NCI-H2196 treated with DMSO at 0.1 percent for 48 hours (cell line): Measurements from ENCODE around the gene FLACC1.
"Not testable (repeated sequence)": the region's sequence is repeated elsewhere in the genome, so short reads cannot be mapped to it uniquely, and the experiment has no call there.

Source experiments
- DNase-seq: peaks from one replicate; lab custom pipeline; 2025; ENCODE audit not compliant: unreplicated experiment; lab: John Stamatoyannopoulos, UW

FLACC1 gene

GRCh38 chr2:201350879-201351278, 6.3 kb downstream of the FLACC1 start:
- no peak for DNase-seq

GRCh38 chr2:201349601-201350000, 7.5 kb downstream of the FLACC1 start:
- DNase-seq, result no peak

- DNase-seq, result no peak
Observed at GRCh38 chr2:201348758-201349157, 8.4 kb downstream of the FLACC1 start.

- DNase-seq, result no peak
Observed at GRCh38 chr2:201347138-201347537, 10.0 kb downstream of the FLACC1 start.

GRCh38 chr2:201345625-201346213, 11.4 kb downstream of the FLACC1 start:
- DNase-seq, result no peak

GRCh38 chr2:201344663-201345366, 12.3 kb downstream of the FLACC1 start:
- DNase-seq, result no peak

GRCh38 chr2:201343559-201343958, 13.6 kb downstream of the FLACC1 start:
- no peak for DNase-seq

- DNase-seq, result no peak
Observed at GRCh38 chr2:201342923-201343322, 14.2 kb downstream of the FLACC1 start.

GRCh38 chr2:201329409-201329808, 27.7 kb downstream of the FLACC1 start:
- no peak for DNase-seq

- DNase-seq, result no peak
Observed at GRCh38 chr2:201327678-201328077, 29.5 kb downstream of the FLACC1 start.

- no peak for DNase-seq
Observed at GRCh38 chr2:201322772-201323171, 34.4 kb downstream of the FLACC1 start.

- DNase-seq, result no peak
Observed at GRCh38 chr2:201320701-201321100, 36.4 kb downstream of the FLACC1 start.

- DNase-seq, result no peak
Observed at GRCh38 chr2:201320257-201320656, 36.9 kb downstream of the FLACC1 start.

GRCh38 chr2:201319511-201319910, 37.6 kb downstream of the FLACC1 start:
- no peak for DNase-seq

- no peak for DNase-seq
Observed at GRCh38 chr2:201313362-201313761, 43.8 kb downstream of the FLACC1 start.

GRCh38 chr2:201308914-201309313, 48.2 kb downstream of the FLACC1 start:
- DNase-seq, result no peak

- no peak for DNase-seq
Observed at GRCh38 chr2:201307876-201308275, 49.3 kb downstream of the FLACC1 start.

- not testable (repeated sequence) for DNase-seq
Observed at GRCh38 chr2:201299929-201300328, 57.2 kb downstream of the FLACC1 start.

- DNase-seq, result no peak
Observed at GRCh38 chr2:201298462-201299052, 58.6 kb downstream of the FLACC1 start.

GRCh38 chr2:201290457-201291148, 66.5 kb downstream of the FLACC1 start:
- DNase-seq, result not testable (repeated sequence)

- DNase-seq, result no peak
Observed at GRCh38 chr2:201285499-201285898, 71.6 kb downstream of the FLACC1 start.
